ENCODE results near the gene PID1. TPM values are rescaled to one million over a fixed set of nuclear protein-coding genes. Genes with fewer than 3 reads are reported as not detected.

Gene PID1
- total RNA-seq, 2 experiments from 2014 or later: not detected

DNA sequence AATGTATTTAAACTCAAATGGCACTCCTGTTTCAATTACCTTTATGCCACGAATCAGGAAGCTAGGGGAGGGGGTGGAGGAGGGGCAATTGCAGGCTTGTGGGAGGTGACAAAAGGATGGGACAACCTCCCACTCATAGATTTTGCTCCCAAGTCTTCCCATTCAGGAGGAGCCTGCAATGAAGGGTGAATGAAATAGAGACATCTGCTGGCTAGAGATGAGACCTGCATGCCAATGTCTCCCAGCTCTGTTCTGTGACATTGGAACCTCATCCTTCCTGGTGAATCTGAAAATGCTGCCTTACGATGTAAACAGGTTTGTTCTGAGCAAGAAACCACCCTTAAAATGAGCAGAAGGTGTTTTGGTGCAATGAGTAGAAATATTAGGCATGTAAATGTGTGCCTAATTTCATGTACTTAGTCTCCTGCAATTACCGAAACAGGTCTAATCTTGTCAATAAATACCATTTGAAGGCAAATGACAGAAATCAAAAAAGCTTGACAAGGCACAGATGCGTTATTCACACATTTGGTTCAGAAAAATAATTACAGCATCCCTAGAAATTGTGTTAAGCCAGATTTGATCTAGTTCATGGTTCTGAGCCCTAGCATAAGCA lies 2.7 kb upstream of the PID1 start:
- no peaks in the 10 kb centered on the region for H3K9me2 ChIP-seq (ENCODE audit: insufficient read depth, low read length)
- H3K79me2 ChIP-seq (ENCODE audit: insufficient read depth, low read depth, low read length): no peaks in the 10 kb centered on the region
- no TSS peak for BruUV-seq (replicated peaks)
- POLR2A ChIA-PET: interaction anchor here (0.6 to 1.0 kb wide), 2 partner anchors 14 to 1605 kb away, joined by 4 read pairs; no protein-coding TSS in a partner anchor
- no peak for TF ChIP-seq EZH2phosphoT487 (IDR thresholded peaks at IDR 0.05; ENCODE audit: borderline replicate concordance, low read depth, low read length)
- TF ChIP-seq, protein P1, sequence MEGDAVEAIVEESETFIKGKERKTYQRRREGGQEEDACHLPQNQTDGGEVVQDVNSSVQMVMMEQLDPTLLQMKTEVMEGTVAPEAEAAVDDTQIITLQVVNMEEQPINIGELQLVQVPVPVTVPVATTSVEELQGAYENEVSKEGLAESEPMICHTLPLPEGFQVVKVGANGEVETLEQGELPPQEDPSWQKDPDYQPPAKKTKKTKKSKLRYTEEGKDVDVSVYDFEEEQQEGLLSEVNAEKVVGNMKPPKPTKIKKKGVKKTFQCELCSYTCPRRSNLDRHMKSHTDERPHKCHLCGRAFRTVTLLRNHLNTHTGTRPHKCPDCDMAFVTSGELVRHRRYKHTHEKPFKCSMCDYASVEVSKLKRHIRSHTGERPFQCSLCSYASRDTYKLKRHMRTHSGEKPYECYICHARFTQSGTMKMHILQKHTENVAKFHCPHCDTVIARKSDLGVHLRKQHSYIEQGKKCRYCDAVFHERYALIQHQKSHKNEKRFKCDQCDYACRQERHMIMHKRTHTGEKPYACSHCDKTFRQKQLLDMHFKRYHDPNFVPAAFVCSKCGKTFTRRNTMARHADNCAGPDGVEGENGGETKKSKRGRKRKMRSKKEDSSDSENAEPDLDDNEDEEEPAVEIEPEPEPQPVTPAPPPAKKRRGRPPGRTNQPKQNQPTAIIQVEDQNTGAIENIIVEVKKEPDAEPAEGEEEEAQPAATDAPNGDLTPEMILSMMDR (conservative IDR thresholded peaks at IDR 0.05; ENCODE audit: low read length): peak; percentile 84
- no peaks in the 10 kb centered on the region for H3K4me1 ChIP-seq (ENCODE audit: insufficient read depth, low read length, poor library complexity, severe bottlenecking)
- no peak overlapping the region for H3K4me2 ChIP-seq (ENCODE audit: low read length)
- peak; percentile 30 for DNase-seq (ENCODE audit: low spot score)
- no peak overlapping the region for H3K4me3 ChIP-seq (ENCODE audit: low read depth, low read length, poor library complexity, severe bottlenecking)
- no peaks in the 10 kb centered on the region for H4K20me1 ChIP-seq (ENCODE audit: insufficient read depth, low read length)
- no peaks in the 10 kb centered on the region for H3K36me3 ChIP-seq (ENCODE audit: insufficient read depth, low read length)
- 0 out of 2 replicates have a peak overlapping the region, but pooled peaks have one; percentile 50 for H2AFZ ChIP-seq (ENCODE audit: low read length)
- intact Hi-C loops (cut with micrococcal nuclease; ENCODE audit: unreplicated experiment): loop anchor here (5.0 kb wide), 1 partner anchor 1382 kb away; no protein-coding TSS in a partner anchor
- CTCF ChIA-PET (ENCODE audit: unreplicated experiment): interaction anchor here (0.6 kb wide), 1 partner anchor 44 kb away, joined by 6 read pairs; no protein-coding TSS in a partner anchor
- no peak overlapping the region for H3K27ac ChIP-seq (ENCODE audit: low read depth, low read length, poor library complexity, severe bottlenecking)
- H3K9me3 ChIP-seq (ENCODE audit: low read length): no peaks in the 10 kb centered on the region

DNA sequence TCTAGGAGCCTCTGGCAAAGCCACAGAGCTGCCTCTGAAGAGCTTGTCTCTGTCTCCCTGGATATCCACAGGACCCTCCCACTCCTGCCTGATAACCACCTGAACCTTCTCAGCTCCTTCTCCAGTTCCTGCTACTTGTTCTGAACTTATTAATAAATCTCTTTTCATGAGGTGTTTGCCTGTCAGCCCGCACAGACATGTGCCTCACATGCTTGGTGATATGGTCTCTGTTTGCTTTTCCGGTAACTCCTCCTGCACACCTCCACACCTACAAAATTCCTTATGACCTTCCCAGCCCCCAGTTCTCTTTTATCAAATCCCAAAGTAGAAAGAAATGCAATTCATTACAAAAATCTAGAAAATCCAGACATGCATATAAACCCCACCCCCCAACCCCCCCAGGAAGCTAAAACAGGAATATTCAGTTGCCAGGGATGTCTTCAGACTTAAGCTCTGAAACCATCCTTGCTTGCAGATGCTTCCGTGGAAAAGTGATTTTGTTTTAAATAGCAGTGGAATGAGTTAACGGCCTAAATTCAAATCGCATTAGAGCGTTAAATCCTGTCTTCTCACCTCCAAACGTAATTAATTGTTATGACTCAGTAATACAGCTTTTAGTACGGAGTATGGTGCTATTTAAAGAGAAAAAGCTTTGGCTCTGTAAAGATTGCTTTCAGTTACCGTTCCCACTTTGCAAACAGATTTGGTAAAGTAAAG lies 2.1 kb upstream of the PID1 start:
- Histone ChIP-seq H3K4me1 (ENCODE audit: insufficient read depth, low read length, poor library complexity, severe bottlenecking) (no peaks in the 10 kb centered on the region), H3K79me2 (ENCODE audit: insufficient read depth, low read depth, low read length) (no peaks in the 10 kb centered on the region), H3K4me2 (ENCODE audit: low read length) (no peak overlapping the region), H2AFZ (ENCODE audit: low read length) (no peak overlapping the region), H3K9me3 (ENCODE audit: low read length) (no peaks in the 10 kb centered on the region), H3K27ac (ENCODE audit: low read depth, low read length, poor library complexity, severe bottlenecking) (no peak overlapping the region), H3K36me3 (ENCODE audit: insufficient read depth, low read length) (no peaks in the 10 kb centered on the region), H4K20me1 (ENCODE audit: insufficient read depth, low read length) (no peaks in the 10 kb centered on the region), H3K9me2 (ENCODE audit: insufficient read depth, low read length) (no peaks in the 10 kb centered on the region), H3K4me3 (ENCODE audit: low read depth, low read length, poor library complexity, severe bottlenecking) (no peak overlapping the region)
- ChIA-PET CTCF (ENCODE audit: unreplicated experiment) (interaction anchor here (0.6 kb wide), 1 partner anchor 45 kb away, joined by 6 read pairs; no protein-coding TSS in a partner anchor), POLR2A (interaction anchor here (0.6 kb wide), 1 partner anchor 1605 kb away, joined by 4 read pairs; no protein-coding TSS in a partner anchor)
- no TSS peak for BruUV-seq (replicated peaks)
- DNase-seq (ENCODE audit: low spot score): no peak
- TF ChIP-seq, protein P1 (conservative IDR thresholded peaks at IDR 0.05; ENCODE audit: low read length): no peak
- TF ChIP-seq EZH2phosphoT487 (IDR thresholded peaks at IDR 0.05; ENCODE audit: borderline replicate concordance, low read depth, low read length): no peak
- intact Hi-C loops (cut with micrococcal nuclease; ENCODE audit: unreplicated experiment): loop anchor here (5.0 kb wide), 1 partner anchor 1381 kb away; no protein-coding TSS in a partner anchor

Measured in OCI-LY7 (cell line).